Tibial nerve (tissue), 4 donors: ENCODE results near the gene FALEC. TPM values are rescaled to one million over a fixed set of nuclear protein-coding genes. Genes with fewer than 3 reads are reported as not detected.
"Not testable (repeated sequence)": the region's sequence is repeated elsewhere in the genome, so short reads cannot be mapped to it uniquely, and the experiment has no call there.

Source experiments
- DNase-seq, 2 donors: peaks; one replicate each; pipeline ENCODE4 v3.0.0-alpha.2; 2019; ENCODE audit warnings: low spot score in 2 of 2
- H3K27ac ChIP-seq, 4 donors: fragments of 200-600 bp; sonication (generic) in 3 of 4; one replicate each; pipeline ENCODE4 v1.5.1; 2017 to 2019; ENCODE audit warnings: mild to moderate bottlenecking in 1 of 4
- H3K27me3 ChIP-seq, 2 donors: fragments of 200-600 bp; sonication (generic) in 1 of 2; one replicate each; pipeline versions ENCODE4 v1.5.1 to v1.6.0; 2017 to 2019
- H3K36me3 ChIP-seq, 3 donors: fragments of 200-600 bp; sonication (generic); one replicate each; pipeline ENCODE4 v1.5.1; 2018 to 2019
- H3K4me1 ChIP-seq, 4 donors: fragments of 200-600 bp; sonication (generic) in 3 of 4; one replicate each; pipeline ENCODE4 v1.5.1; 2017 to 2019
- H3K4me3 ChIP-seq, 4 donors: fragments of 200-600 bp; sonication (generic) in 3 of 4; one replicate each; pipeline ENCODE4 v1.5.1; 2017 to 2019; ENCODE audit warnings: mild to moderate bottlenecking in 1 of 4, moderate library complexity in 1 of 4
- H3K9me3 ChIP-seq, 4 donors: fragments of 200-600 bp; sonication (generic) in 3 of 4; one replicate each; pipeline ENCODE4 v1.5.1; 2017 to 2019
- EP300 ChIP-seq, 2 donors: sonication (generic); formaldehyde crosslinking; IDR thresholded peaks; one replicate each; pipeline ENCODE4 v1.6.1; 2017; ENCODE audit warnings: antibody characterized with exemption in 2 of 2, mild to moderate bottlenecking in 1 of 2
- POLR2A ChIP-seq, 2 donors: fragments of 450-650 bp; IDR thresholded peaks; one replicate each; pipeline ENCODE4 v1.6.1; 2017; ENCODE audit warnings: antibody characterized with exemption in 2 of 2, mild to moderate bottlenecking in 2 of 2, moderate library complexity in 2 of 2
- WGBS, 2 donors: methylation state at CpG; one replicate each; pipeline ENCODE4 v1.1.5; 2018; 5-methylcytosine and 5-hydroxymethylcytosine counted together
- total RNA-seq, 4 donors: library from RNA; depleted of rRNA; stranded (reverse); fragments of >200 nt; gene quantifications; one replicate each; pipeline ENCODE4 v1.1.0, GENCODE V29; 2016
- TF ChIP-seq, protein P1 (sequence below), 5 experiments: fragments of 200-600 bp in 3 of 5; fragments of 450-650 bp in 2 of 5; sonication (generic) in 3 of 5; IDR thresholded peaks; one replicate each; pipeline ENCODE4 v1.5.1; 2016 to 2019; ENCODE audit warnings: antibody characterized with exemption in 5 of 5, mild to moderate bottlenecking in 3 of 5, moderate library complexity in 2 of 5

Gene FALEC
- total RNA-seq, 4 donors from 2014 or later, result not detected

DNA sequence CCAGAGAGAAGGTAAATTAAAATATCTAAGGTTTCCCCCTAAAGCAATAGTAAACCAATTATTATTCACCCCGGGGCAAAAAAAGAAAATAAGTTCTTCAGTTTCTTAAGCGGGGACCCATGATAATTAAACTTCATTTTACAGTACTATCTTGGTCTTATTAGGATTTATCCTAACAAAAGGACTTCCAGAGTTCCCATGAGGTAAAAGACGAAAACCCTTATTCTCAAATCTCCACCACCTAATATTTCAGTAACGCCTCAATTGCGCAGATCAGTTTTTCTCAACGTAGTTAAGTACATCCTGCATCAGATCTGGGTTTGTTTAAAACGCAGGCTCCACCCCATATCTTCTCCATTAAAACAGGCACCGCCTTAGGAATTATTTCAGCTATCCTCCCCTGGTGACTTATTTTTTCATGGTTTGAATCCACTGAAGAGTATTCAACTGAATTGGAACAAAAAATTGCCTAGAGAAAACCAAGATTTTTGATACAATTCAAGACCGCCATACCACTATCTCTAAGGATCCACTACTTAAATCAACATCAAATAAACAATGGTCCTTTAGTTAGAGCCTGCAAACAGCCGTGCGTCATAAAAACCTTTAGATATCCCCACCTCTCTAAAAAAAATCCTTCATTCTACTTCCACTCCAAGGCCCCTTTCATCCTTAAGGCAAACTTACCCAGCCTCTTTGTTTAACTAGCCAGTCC, 62.2 kb downstream of the FALEC start:
- no peaks in the 10 kb centered on the region for H3K27me3 ChIP-seq
- TF ChIP-seq, protein P1, sequence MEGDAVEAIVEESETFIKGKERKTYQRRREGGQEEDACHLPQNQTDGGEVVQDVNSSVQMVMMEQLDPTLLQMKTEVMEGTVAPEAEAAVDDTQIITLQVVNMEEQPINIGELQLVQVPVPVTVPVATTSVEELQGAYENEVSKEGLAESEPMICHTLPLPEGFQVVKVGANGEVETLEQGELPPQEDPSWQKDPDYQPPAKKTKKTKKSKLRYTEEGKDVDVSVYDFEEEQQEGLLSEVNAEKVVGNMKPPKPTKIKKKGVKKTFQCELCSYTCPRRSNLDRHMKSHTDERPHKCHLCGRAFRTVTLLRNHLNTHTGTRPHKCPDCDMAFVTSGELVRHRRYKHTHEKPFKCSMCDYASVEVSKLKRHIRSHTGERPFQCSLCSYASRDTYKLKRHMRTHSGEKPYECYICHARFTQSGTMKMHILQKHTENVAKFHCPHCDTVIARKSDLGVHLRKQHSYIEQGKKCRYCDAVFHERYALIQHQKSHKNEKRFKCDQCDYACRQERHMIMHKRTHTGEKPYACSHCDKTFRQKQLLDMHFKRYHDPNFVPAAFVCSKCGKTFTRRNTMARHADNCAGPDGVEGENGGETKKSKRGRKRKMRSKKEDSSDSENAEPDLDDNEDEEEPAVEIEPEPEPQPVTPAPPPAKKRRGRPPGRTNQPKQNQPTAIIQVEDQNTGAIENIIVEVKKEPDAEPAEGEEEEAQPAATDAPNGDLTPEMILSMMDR (IDR thresholded peaks at IDR 0.05), result no peak
- TF ChIP-seq EP300 (IDR thresholded peaks at IDR 0.05), result peak in 1 of 2 donors; percentile 24
- TF ChIP-seq POLR2A (IDR thresholded peaks at IDR 0.05), result peak in 1 of 2 donors; percentile 20
- H3K4me1 ChIP-seq, result peaks cover 0 to 45% (median 31%) of the 10 kb centered on the region in 4 donors
- peaks cover 2 to 59% (median 5%) of the 10 kb centered on the region in 3 donors for H3K36me3 ChIP-seq
- H3K4me3 ChIP-seq, result peak overlapping the region; percentile 82 to 98 (median 93)
- 0% methylated on average over 11 of the region's 11 CpGs for WGBS, 2 donors
- peak overlapping the region; percentile 97 to 100 (median 98) for H3K27ac ChIP-seq
- no peaks in the 10 kb centered on the region for H3K9me3 ChIP-seq
- DNase-seq, result no peak

DNA sequence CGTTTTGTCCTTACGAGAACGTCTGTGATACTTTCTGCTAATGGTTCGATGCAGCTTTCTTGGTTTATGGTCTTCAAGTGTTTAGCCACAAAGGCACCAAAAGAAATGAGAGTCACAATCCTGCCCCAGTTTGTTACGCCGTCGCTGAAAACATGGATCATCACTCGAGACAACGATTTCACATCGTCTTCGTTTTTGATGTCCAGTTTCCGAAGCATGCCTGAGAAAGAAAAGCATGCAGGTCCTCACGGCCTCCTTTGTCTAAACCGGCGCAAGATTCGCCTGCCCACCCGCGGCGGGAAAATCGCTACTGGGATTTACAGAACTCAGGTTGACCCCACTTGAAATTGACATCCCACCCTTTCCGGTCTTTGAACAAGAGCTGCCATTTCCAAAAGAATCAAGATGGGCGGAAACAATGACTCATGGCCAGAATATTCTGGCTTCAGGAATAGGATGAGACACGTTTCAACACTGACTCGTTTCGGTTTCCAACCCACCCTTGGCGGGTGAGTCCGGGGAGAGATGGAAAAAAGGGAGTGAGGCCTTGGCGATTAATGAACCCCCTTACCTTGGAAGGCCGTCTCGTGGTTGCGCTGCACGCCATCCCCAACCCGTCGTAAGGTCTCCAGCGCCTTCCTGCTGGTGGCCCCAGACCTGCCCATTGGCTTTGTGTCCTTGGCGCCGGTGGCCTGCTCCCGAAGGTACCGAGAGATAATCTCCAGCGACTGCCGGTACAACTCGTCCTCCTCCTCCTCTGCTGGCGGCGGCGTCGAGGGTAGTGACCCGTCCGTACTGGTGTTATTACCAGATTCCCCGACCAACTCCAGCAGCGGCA, 62.9 kb downstream of the FALEC start:
- Histone ChIP-seq H3K27me3 (no peaks in the 10 kb centered on the region), H3K4me3 (peak overlapping the region; percentile 82 to 98 (median 93)), H3K4me1 (peaks cover 0 to 37% (median 23%) of the 10 kb centered on the region in 4 donors), H3K9me3 (no peaks in the 10 kb centered on the region), H3K27ac (peak overlapping the region; percentile 97 to 100 (median 98)), H3K36me3 (peaks cover 2 to 51% (median 5%) of the 10 kb centered on the region in 3 donors)
- 0% methylated on average over 29 to 48 of the region's 50 CpGs for WGBS, 2 donors
- peak in 1 of 2 donors; percentile 80 for DNase-seq
- TF ChIP-seq POLR2A (IDR thresholded peaks at IDR 0.05) (peak in 1 of 2 donors; percentile 16), EP300 (IDR thresholded peaks at IDR 0.05) (peak in 1 of 2 donors; percentile 93)
- TF ChIP-seq, protein P1 (IDR thresholded peaks at IDR 0.05), result peak in 1 of 5 experiments; percentile 14

DNA sequence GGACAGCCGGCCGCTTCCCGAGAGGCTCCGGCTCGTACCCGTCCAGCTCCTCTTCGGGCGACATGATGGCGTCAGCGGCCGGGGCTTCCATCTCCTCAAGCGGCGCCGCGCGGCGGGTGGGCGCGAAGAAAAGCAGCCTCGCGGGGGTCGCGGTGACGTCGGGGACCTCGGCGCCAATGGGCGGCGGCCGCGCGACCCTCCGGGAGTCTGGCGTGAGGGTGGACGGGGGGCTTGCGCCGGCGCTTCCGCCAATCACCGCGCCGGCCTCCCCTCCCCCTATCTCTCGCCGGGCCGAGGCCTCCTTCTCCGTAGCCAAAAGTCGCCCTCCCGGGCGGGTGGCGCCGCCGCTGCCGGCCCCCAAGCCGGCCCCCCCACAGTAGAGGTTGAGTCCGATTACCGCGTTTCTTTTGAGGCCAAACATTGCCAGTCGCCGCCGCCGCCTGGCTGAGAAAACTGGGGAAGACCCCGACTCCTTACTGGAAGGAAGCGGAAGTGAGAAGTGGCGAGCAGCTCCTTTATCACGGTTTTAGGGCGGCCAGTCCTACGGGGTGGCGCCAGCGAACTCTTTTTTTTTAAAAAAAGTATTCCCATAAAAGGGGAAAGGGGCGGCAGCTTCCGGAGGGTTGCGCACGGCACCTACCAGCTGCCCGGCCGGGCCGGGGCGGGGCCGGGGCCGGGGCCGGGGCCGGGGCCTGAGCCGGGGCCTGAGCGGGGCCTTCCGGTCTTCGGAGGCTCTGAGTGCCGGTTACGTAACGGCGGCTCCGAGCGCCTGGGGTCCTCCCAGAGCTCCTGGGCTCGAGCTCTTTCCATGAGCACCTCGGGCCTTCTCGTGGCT, 63.8 kb downstream of the FALEC start, which contains the start of gene MCL1:
Gene MCL1 (minus strand): TSS at position 501 of the 835 bp plus-strand sequence. CDS start 80 bp downstream, at position 421.
- Histone ChIP-seq H3K4me1 (peaks cover 0 to 29% (median 16%) of the 10 kb centered on the region in 4 donors), H3K36me3 (peaks cover 2 to 45% (median 5%) of the 10 kb centered on the region in 3 donors), H3K4me3 (peak within 1 kb of the TSS; percentile 82 to 98 (median 93)), H3K27ac (peak within 1 kb of the TSS; percentile 97 to 100 (median 98)), H3K9me3 (no peaks in the 10 kb centered on the region), H3K27me3 (no peaks in the 10 kb centered on the region)
- peak; percentile 81 to 86 for DNase-seq
- TF ChIP-seq EP300 (IDR thresholded peaks at IDR 0.05) (peak; percentile 59 to 100), POLR2A (IDR thresholded peaks at IDR 0.05) (peak; percentile 96 to 98)
- TF ChIP-seq, protein P1 (IDR thresholded peaks at IDR 0.05), result peak in 2 of 5 experiments; percentile 55 to 63
- 0 to 2% methylated on average over 38 to 55 of the region's 94 CpGs for WGBS, 2 donors

DNA sequence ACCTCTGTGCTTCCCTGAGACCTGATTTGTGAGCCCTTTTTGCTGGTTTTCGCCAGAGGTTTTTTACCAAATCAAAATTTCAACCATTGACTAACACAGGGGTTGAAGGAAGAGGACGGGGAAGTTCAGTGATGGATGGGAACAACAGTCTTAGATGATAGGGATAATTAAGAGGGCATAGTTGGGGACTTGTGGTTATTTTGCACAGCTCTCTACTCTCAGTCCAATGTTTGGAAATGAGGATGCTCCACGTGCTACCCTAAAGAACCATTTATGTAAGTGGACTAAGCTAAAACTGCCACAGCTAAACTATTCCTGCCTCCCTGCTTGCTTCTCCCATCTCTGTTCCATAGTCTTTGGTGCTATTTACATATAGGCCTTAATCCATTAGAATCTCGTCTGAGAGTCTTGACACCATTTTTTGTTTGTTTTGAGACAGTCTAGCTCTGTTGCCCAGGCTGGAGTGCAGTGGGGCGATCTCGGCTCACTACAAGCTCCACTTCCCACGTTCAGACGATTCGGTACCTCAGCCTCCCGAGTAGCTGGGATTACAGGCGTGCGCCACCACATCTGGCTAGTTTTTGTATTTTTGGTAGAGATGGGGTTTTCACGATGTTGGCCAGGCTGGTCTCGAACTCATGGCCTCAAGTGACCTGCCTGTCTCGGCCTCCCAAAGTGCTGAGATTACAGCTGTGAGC, 64.5 kb downstream of the FALEC start:
- TF ChIP-seq POLR2A (IDR thresholded peaks at IDR 0.05) (no peak), EP300 (IDR thresholded peaks at IDR 0.05) (no peak)
- TF ChIP-seq, protein P1 (IDR thresholded peaks at IDR 0.05), result no peak
- H3K36me3 ChIP-seq, result peaks cover 2 to 45% (median 5%) of the 10 kb centered on the region in 3 donors
- peak overlapping the region; percentile 97 to 100 (median 98) for H3K27ac ChIP-seq
- H3K4me3 ChIP-seq, result peak overlapping the region; percentile 59 to 98 (median 93)
- H3K27me3 ChIP-seq, result no peaks in the 10 kb centered on the region
- peaks cover 0 to 21% (median 14%) of the 10 kb centered on the region in 4 donors for H3K4me1 ChIP-seq
- no peak for DNase-seq
- 70 to 71% methylated on average over 15 of the region's 15 CpGs for WGBS, 2 donors
- no peaks in the 10 kb centered on the region for H3K9me3 ChIP-seq

DNA sequence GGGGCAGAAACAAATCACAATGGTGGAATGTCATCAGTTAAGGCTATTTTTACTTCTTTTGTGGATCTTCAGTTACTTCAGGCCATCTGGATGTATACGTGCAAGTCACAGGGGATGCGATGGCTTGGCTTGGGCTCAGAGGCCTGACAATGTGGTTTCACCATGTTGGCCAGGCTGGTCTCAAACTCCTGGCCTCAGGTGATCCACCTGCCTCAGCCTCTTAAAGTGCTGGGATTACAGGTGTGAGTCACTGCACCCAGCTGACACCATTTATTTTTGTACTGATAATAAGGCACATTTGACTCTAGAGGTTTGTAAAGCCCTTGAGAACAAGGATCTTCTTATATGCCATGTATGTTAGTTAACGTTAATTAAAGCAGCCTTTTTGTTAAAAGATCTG, 65.4 kb downstream of the FALEC start:
- not testable (repeated sequence) for H3K27me3 ChIP-seq, H3K9me3 ChIP-seq, DNase-seq, H3K4me3 ChIP-seq
- peaks cover 0 to 43% (median 2%) of the 10 kb centered on the region in 3 donors for H3K36me3 ChIP-seq
- 85 to 93% methylated on average over 3 of the region's 3 CpGs for WGBS, 2 donors
- H3K4me1 ChIP-seq, result peaks cover 0 to 13% (median 7%) of the 10 kb centered on the region in 4 donors
- peak overlapping the region in 1 of 4 donors; percentile 17 for H3K27ac ChIP-seq

DNA sequence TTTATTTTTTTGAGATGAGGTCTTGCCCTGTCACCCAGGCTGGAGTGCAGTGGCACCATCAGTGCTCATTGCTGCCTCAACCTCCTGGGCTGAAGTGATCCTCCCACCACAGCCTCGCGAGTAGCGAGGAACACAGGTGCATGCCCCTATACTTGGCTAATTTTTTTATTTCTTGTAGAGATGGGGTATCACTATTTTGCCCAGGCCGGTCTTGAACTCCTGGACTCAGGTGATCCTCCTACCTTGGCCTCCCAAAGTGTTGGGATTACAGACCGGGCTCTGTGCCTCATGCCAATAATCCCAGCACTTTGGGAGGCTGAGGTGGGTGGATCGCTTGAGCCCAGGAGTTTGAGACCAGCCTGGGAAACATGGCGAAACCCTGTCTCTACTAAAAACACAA, 65.9 kb downstream of the FALEC start:
- Histone ChIP-seq H3K4me1 (peaks cover 0 to 13% (median 7%) of the 10 kb centered on the region in 4 donors), H3K36me3 (peaks cover 0 to 38% (median 2%) of the 10 kb centered on the region in 3 donors), H3K27ac (peak overlapping the region in 1 of 4 donors; percentile 17)
- not testable (repeated sequence) for H3K9me3 ChIP-seq, DNase-seq, H3K4me3 ChIP-seq, H3K27me3 ChIP-seq
- 96 to 97% methylated on average over 7 of the region's 7 CpGs for WGBS, 2 donors

DNA sequence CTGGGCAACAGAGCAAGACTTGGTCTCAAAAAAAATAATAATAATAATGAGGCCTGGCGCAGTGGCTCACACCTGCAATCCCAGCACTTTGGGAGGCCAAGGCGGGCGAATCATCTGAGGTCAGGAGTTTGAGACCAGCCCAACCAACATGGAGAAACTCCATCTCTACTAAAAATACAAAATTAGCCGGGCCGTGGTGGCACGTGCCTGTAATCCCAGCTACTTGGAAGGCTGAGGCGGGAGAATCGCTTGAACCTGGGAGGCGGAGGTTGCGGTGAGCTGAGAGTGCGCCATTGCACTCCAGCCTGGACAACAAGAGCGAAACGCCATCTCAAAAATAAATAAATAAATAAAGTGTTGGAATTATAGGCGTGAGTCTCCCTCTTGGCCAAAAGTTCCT, 66.4 kb downstream of the FALEC start:
- peaks cover 0 to 33% (median 2%) of the 10 kb centered on the region in 3 donors for H3K36me3 ChIP-seq
- 95% methylated on average over 14 of the region's 14 CpGs for WGBS, 2 donors
- DNase-seq, H3K27ac ChIP-seq, H3K27me3 ChIP-seq, H3K9me3 ChIP-seq, H3K4me3 ChIP-seq: not testable (repeated sequence)
- H3K4me1 ChIP-seq, result peaks cover 0 to 13% (median 7%) of the 10 kb centered on the region in 4 donors
